Fibroblast of skin of right quadriceps (primary cell): Measurements from ENCODE around the gene BCL2L13.

Experiments
- DNase-seq: peaks from one replicate; pipeline ENCODE4 v3.0.0-alpha.2; 2013

Gene BCL2L13

GRCh38 chr22:17767233-17768065 is 128.9 kb downstream of the BCL2L13 start:
- no peak for DNase-seq

GRCh38 chr22:17769013-17769715 is 130.6 kb downstream of the BCL2L13 start:
- no peak for DNase-seq

- no peak for DNase-seq
Observed at GRCh38 chr22:17769716-17770082, 131.1 kb downstream of the BCL2L13 start.

- DNase-seq, result no peak
Observed at GRCh38 chr22:17770180-17771077, 131.9 kb downstream of the BCL2L13 start.

GRCh38 chr22:17772249-17772957 is 133.8 kb downstream of the BCL2L13 start:
- DNase-seq, result peak; percentile 25

- DNase-seq, result peak; percentile 61
Observed at GRCh38 chr22:17772958-17773605, 134.5 kb downstream of the BCL2L13 start.

GRCh38 chr22:17773606-17774205 is 135.1 kb downstream of the BCL2L13 start:
- peak; percentile 18 for DNase-seq

GRCh38 chr22:17774206-17774925 is 135.8 kb downstream of the BCL2L13 start, which contains the start of gene BID:
Gene BID, minus strand, starts transcription at chr22:17774469. Its CDS starts 24,353 bp downstream, at chr22:17750116.
- no peak for DNase-seq

GRCh38 chr22:17774926-17775685 is 136.5 kb downstream of the BCL2L13 start:
- DNase-seq, result no peak

- no peak for DNase-seq
Observed at GRCh38 chr22:17775781-17776465, 137.4 kb downstream of the BCL2L13 start.

GRCh38 chr22:17777005-17777716 is 138.6 kb downstream of the BCL2L13 start:
- no peak for DNase-seq

GRCh38 chr22:17777717-17778044 is 139.1 kb downstream of the BCL2L13 start:
- no peak for DNase-seq

- DNase-seq, result no peak
Observed at GRCh38 chr22:17778412-17778976, 139.9 kb downstream of the BCL2L13 start.

- no peak for DNase-seq
Observed at GRCh38 chr22:17779286-17780115, 140.9 kb downstream of the BCL2L13 start.

- DNase-seq, result no peak
Observed at GRCh38 chr22:17780116-17780740, 141.7 kb downstream of the BCL2L13 start.
